GM19023 (cell line): ENCODE data around the gene PRDX2.
"Not testable (repeated sequence)": the region's sequence is repeated elsewhere in the genome, so short reads cannot be mapped to it uniquely, and the experiment has no call there.

Experiments
- ATAC-seq: cut with Tn5 transposase; IDR thresholded peaks from one replicate; pipeline ENCODE4 v1.9.1; 2021; ENCODE audit warnings: mild to moderate bottlenecking, moderate library complexity; ENCODE audit not compliant: unreplicated experiment

PRDX2 gene

DNA sequence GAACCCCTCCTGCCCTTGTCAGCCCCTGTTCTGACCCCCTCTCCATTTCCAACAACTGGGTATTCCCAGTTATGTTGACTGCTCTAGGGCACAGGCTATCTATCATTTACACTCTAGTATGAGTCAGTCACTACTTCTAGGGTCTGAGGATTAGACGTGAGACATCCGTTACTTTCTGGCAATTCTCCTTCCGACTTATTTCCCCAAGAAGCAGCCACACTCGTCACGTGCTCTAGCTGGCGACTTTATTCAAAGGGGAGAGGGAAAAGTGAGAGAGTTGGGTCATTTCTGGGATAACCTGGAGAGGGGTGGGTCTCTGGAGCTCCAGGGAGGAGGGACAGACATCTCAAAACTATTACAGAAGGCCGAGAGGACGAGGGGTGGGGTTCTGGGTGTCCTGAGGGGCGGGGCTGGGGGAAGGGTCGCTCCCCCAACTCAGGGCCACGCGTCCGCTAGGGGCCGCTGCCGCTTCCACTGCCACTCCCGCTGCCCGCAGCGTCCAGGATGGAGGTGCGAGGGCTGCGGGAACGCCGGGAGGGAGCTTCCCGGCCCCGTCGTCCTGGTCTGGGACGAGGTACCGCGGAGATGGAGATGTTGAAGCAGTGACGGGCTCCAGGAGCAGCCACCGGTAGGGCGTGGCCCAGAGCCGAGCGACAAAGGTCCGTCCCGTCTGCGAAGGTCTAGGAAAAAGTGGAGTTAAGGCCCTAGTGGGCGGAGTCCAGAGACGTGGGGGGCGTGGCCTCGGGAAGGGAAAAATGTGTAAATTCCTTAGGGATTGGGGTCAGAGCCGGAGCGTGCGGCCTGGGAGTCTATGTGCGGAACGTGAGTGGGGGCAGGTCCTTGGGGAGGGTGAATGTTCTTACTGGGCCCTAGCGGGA lies 23.9 kb upstream of the PRDX2 start:
- no peak for ATAC-seq

DNA sequence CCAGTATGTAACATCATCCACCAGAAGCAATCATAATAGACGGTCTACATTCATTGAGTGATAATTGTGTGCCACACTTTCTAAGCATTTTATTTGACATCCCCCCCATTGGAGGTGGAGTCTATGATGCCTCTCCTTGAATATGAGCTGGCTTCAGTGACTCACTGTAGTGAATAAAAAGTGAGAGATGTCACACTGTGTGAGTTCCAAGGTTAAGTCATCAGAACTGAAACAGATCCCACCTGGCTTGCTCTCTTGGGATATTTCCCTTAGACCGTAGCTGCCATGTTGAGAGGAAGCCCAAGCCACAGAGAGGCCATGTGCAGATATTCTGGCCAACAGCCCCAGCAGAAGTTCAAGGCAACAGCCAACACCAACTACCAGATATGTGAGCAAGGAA lies 20.2 kb upstream of the PRDX2 start:
- no peak for ATAC-seq

DNA sequence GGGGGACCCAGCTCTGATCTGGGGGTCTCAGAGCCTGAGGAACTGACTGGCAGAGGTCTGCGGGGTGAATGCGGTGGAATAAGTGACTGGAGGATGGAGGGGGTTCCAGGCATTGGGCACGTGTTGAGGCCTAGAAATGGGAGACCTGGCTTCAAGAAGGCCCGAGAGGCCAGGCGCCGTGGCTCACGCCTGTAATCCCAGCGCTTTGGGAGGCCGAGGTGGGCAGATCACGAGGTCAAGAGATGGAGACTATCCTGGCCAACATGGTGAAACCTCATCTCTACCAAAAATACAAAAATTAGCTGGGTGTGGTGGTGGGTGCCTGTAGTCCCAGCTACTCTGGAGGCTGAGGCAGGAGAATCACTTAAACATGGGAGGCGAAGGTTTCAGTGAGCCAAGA lies 16.2 kb upstream of the PRDX2 start:
- not testable (repeated sequence) for ATAC-seq

DNA sequence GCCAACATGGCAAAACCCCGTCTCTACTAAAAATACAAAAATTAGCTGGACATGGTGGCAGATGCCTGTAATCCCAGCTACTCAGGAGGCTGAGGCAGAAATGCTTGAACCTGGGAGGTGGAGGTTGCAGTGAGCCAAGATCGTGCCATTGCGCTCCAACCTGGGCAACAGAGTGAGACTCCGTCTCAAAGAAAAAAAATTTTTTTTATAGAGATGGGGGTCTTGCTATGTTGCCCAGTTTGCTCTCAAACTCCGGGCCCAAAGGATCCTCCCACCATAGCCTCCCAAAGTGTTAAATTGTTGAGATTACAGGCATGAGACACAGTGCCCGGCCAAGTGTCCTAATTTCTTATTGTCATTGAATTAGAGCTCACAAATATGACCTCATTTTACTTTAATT lies 15.6 kb upstream of the PRDX2 start:
- not testable (repeated sequence) for ATAC-seq

DNA sequence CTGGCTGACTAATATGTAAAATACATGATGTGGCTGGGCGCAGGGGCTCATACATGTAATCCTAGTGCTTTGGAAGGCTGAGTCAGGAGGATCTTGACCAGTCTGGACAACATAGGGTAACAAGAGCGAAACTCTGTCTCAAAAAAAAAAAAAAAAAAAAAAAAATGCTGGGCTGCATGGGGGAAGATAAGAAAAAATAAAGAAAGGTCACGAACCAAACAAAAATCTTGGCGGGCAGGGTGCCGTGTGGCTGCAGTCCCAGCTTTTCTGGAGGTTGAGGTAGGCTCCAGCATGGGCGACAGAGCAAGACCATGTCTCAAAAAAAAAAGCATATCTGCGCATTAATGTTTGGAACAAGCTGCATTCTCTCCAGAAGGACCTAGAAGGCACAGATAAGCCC lies 13.5 kb upstream of the PRDX2 start:
- ATAC-seq: no peak

DNA sequence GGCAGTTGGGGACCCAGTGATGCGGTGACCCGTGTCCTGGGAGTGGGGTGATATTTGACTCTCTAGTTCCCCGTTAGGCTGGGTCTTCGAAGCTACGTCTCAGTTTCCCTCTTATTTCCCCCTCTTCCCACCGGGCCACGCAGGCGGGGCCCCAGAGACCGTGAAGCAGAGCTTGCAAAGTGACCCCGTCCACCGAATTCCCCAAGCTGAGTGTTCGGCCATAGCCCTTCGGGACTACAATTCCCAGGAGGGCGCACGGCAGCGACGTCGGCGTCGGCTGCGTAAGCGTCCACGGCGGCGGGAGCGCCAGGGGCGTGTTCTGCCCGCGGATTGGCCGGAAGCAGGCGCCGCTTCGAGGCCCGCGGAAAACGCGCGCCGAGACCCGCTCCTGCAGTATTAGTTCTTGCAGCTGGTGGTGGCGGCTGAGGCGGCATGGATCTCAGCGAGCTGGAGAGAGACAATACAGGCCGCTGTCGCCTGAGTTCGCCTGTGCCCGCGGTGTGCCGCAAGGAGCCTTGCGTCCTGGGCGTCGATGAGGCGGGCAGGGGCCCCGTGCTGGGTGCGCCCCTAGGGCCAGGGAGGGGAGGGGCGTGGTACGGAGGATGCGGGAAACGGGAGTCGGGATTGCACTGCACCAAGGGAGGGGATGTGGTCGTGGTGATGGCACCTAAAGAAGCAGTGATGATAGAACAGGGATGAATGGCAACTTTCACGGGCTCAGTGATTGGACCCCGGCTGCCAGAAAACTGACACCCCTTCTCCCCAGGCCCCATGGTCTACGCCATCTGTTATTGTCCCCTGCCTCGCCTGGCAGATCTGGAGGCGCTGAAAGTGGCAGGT lies 4.9 kb upstream of the PRDX2 start, which contains the start of gene RNASEH2A:
TSS of gene RNASEH2A (plus strand) at position 343 of the 840 bp plus-strand sequence. CDS start at position 433, 90 bp downstream.
- ATAC-seq: peak; percentile 83

DNA sequence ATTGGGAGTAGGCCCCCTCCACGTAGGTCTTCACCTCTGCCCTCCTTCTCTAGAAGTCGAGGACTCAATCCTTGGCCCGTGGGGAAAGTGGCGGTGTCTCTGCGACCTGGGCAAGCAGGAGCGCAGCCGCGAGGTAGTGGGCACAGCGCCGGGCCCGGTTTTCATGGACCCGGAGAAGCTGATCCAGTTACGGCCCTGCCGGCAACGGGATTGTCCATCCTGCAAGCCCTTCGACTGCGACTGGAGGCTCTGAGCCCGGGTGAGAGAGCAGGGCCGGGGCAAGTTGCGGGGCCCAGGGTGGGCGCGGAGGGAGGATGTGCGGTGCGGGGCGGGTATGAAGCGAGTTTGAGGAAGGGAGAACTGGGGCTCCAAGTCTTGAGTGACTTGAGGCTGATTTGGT lies 2.5 kb upstream of the PRDX2 start:
- no peak for ATAC-seq

DNA sequence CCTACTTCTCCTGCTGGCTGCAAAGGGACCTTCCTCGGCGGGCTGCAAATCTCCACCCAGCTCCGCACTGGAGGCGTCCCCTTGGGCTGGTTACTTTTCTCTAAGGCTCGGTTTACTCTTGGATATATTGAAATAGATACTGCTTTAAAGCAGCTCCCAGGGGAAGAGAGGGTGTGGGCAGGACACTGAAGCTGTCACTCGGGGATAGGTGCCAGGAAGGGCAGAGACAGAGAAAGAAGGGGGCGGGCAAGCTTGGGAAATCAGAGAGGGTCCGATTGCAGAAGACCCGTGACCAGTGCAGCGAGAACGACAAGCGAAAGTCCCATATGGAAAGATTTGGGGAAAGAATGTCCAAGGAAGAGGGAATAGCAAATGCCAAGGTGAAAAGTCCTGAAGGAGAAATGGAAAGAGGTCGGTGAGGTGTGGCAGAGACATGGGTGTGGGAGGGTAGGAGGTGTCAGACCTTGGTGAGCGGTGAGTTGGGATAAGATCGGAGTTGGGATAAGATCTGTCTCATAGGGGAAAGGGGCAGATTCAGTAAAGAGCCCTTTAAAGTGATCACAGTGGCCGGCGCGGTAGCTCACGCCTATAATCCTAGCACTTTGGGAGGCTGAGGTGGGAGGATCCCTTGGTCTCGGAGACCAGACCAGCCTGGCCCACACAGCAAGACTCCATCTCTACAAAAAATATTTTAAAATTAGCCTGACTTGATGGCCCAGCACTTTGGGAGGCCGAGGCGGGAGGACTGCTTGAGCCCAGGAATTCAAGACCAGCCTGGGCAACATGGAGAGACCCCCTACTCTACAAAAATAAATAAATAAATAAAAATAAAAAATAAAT lies 887 bp upstream of the PRDX2 start:
- no peak for ATAC-seq

DNA sequence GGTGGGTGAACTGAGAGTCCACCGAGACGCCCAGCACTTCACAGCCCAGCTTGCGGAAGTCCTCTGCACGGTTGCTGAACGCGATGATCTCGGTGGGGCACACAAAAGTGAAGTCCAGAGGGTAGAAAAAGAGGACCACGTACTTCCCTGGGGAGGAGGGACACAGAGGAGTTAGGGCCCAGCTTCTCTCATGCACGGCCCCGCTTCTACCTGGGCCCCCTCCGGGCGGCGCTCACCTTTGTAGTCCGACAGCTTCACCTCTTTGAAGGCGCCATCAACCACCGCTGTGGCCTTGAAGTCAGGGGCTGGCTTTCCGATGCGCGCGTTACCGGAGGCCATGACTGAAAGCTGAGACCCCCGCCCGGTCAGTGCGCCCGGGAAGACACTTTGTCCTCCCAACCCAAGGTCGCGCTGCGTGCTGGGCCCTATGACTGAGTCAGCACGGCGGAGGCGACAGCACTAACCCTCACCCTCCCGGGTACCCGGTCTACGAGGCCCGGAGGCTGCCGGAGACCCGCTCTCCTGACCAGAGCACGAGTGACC lies 606 bp downstream of the PRDX2 start:
- ATAC-seq: no peak

DNA sequence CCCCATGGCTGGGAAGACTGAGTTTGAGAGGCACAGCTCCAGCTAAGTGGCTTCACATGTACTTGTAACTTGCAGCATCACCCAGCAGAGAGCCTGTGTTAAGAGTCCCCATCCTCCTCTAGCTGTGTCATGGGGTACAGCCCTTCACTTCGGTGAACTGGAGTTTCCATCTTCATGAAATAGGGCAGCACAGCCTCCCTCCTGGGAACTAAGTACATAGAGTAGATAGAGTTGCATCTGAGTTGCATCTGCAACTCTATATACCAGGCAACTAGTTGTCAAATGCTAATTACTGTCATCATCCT lies 1.2 kb downstream of the PRDX2 start:
- ATAC-seq: no peak

DNA sequence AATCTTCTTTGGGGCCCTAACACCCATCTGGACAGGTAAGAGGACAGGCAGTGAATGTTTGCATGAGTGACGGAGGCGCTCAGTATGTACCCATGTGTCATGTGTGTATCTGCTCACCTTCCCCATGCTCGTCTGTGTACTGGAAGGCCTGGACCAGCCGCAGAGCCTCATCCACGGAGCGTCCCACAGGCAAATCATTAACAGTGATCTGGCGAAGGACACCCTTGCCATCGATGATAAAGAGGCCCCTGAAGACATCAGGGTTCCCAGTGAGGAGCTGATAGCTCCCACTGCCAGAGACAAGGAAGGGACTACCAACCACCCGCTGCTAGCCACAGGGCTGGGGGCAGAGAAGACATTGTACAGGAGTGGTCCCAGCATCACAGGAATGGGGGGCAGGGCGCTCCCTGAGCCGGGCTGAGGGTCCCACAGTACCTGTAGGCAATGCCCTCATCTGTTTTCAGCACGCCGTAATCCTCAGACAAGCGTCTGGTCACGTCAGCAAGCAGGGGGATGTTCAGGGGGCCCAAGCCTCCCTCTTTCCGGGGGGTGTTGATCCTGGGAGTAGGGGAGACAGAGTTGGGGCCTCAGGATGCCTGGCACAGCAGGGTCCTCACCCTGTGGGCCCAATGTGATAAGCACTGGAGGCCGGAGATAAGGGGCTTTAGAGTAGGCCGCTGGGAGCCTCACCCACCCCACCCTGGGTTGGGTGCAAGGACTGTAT lies 1.7 kb downstream of the PRDX2 start:
- ATAC-seq: no peak

DNA sequence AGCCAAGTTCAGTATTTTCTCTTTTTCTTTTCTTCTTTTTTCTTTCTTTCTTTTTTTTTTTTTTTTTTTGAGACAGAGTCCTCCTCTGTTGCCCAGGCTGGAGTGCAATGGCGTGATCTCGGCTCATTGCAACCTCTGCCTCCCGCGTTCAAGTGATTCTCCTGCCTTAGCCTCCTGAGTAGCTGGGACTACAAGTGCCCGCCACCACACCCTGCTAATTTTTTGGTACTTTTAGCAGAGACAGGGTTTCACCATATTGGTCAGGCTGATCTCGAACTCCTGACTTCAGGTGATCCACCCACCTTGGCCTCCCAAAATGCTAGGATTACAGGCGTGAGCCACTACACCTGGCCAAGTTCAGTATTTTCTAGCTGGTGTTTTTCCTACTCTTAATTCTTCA lies 4.0 kb downstream of the PRDX2 start:
- ATAC-seq: not testable (repeated sequence)

DNA sequence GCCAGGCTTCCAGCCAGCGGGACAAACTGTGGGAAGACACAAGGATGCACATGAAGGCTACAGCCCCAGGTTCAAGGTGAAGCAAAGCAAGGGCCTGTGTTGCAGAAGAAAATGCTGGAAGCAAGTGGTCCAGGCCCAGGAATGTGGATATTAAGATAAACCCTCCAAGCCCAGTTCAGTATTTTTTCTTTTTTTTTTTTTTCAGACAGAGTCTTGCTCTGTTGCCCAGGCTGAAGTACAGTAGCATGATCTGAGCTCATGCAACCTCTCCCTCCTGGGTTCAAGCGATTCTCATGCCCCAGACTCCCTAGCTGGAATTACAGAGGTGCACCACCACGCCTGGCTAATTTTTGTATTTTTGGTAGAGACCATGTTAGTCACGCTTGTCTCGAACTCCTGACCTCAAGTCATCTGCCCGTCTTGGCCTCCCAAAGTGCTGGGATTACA lies 4.4 kb downstream of the PRDX2 start:
- no peak for ATAC-seq

DNA sequence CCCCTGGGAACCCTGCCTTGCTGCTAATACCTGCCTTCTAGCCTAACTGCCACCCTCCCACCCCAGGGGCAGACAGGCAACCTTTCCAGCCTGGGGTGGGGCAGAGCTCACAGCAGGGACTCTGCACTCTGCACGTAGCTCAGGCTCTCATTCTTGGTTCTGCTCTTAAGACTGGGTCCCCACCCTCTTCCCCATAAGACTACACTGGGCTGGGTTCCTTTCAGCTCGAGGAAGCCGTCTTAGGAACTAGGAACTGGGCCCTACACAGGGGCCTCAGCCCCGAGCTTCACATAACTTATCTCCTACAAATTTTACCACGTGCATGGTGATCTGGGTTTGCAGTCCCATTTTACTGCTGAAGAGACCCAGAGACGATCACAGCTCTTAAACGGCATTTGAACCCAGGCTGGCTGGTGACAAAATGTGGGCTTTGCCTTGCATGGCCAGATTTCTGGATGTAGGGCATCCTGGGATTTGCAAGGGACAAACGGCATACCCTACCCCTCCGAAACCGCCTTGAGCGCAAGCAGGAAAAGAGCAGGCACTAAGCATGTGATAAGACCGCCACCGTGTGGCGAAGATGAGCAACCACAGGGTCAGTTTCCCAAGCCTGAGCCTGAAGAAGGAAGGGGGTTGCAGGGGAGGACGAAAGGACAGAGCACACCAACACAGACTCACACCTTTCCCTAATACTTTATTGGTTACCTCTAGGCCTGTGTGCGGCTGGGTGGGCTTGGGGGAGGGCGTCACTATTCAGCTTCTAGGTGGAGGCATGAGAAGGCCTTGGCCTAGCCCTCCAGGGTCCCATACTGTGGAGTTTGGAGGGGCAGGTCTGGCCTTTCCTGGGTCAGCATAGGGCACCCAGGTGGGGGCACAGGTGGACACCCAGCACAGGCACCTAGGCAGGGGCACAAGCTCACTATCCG lies 5.2 kb downstream of the PRDX2 start:
- ATAC-seq: no peak

DNA sequence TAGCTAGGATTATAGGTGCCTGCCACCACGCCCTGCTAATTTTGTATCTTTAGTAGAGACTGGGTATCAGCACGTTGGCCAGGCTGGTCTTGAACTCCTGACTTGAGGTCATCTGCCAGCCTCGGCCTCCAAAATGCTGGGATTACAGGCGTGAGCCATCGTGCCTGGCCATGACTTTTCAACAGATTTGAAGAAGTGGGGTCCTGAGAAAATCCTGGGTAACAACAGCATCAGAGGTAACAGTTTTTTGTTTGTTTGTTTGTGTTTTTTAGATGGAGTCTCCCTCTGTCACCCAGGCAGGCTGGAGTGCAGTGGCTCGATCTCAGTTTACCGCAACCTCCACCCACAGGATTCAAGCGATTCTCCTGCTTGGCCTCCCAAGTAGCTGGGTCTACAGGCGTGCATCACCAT lies 6.6 kb downstream of the PRDX2 start:
- no peak for ATAC-seq

DNA sequence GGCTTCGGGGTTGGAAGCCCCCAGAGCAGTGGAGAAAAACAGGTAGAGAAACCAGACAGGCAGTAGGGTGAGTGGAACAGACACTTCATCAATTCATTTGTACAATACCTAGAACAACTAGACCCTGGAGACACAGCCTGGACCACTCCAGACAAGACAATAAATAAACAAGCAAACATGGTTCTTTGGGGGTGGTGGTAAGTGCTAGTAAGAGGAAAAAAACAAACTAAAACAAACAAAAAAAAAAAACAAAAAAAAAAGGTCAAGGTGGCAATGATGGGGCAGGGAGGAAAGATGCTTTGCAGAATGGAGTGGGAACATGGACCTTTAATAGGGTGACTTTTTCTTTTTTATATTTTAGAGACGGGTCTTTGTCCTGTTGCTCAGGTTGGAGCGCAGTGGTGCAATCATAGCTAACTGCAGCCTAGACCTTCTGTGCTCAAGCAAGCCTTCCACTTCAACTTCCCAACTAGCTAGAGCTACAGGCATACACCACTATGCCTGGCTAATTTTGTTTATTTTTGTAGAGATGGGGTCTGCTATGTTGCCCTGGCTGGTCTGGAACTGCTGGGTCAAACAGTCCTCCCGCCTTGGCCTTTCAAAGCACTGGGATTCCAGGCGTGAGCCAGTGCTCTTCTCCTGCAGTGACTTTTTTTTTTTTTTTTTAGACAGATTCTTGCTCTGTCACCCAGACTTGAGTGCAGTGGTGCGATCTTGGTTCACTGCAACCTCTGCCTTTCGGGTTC lies 7.2 kb downstream of the PRDX2 start:
- no peak for ATAC-seq

DNA sequence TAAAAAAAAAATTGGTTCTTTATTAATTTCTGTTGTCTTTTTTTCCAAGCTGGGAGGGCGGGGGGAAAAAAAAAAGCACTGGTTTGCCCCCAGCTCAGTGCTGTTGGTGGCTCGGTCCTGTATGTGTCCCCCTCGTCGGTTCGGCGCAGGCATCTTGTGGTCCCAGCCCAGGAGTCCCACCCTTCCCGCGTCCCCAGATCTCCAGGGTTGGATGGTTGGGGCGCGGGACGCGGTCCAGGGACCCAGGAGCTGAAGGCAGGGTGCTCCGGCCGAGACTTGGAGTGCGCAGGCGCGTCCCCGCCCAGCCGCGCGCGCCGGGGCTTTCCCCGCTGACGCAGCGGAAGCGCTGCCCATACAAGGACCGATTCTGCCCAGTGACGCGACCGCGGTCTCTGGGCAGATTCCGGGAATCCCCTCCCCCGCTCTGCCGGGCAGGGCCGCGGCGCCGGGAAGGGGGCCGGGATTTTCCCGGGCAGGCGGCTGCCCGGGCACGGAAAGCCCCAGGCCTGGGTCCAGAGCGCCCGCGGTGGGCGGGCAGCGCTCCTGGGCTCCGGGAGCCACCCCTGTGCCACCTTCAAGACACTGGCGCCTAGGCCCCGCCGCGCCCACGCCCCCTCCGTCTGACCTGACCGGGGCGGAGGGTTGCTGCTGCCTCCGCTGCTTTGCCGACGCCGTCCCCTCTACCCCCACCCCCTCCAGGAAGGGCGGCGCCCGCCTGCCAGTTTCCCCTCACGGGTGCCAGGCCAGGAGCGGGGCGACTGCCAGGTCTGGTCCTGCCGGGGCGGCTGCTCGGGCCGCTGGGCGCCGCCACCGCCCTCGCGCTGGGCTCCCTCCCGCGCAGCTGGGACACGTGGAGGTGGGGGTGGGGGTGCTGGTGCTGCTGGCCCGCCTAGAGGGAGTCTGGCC lies 8.1 kb downstream of the PRDX2 start:
- peak; percentile 31 for ATAC-seq
